HEK293T (cell line): Measurements from ENCODE around the gene NRG3.

Experiments
- ARNT ChIP-seq: fragments of 450-650 bp; IDR thresholded peaks from 2 replicates; pipeline ENCODE4 v1.6.1; 2017; ENCODE audit warnings: mild to moderate bottlenecking
- BHLHE40 ChIP-seq: fragments of 450-650 bp; IDR thresholded peaks from 2 replicates; pipeline ENCODE4 v1.6.1; 2016; ENCODE audit warnings: mild to moderate bottlenecking, moderate library complexity, borderline replicate concordance
- ELF4 ChIP-seq: fragments of 450-650 bp; IDR thresholded peaks from 2 replicates; pipeline ENCODE4 v1.6.1; 2017; ENCODE audit warnings: antibody characterized with exemption
- FOXK2 ChIP-seq: fragments of 450-650 bp; IDR thresholded peaks from 2 replicates; pipeline ENCODE4 v1.6.1; 2016; ENCODE audit warnings: mild to moderate bottlenecking
- HDGF ChIP-seq: fragments of 450-650 bp; IDR thresholded peaks from 2 replicates; pipeline ENCODE4 v1.6.1; 2017; ENCODE audit warnings: antibody characterized with exemption, borderline replicate concordance
- NFRKB ChIP-seq: fragments of 450-650 bp; IDR thresholded peaks from 2 replicates; pipeline ENCODE4 v1.6.1; 2016; ENCODE audit warnings: mild to moderate bottlenecking, moderate library complexity
- PKNOX1 ChIP-seq: fragments of 450-650 bp; IDR thresholded peaks from 2 replicates; pipeline ENCODE4 v1.6.1; 2016
- SP1 ChIP-seq: fragments of 450-650 bp; IDR thresholded peaks from 2 replicates; pipeline ENCODE4 v1.6.1; 2017
- SUZ12 ChIP-seq: fragments of 450-650 bp; IDR thresholded peaks from 2 replicates; pipeline ENCODE4 v1.6.1; 2016; ENCODE audit warnings: mild to moderate bottlenecking
- TARDBP ChIP-seq: fragments of 450-650 bp; IDR thresholded peaks from 2 replicates; pipeline ENCODE4 v1.6.1; 2016

DNA sequence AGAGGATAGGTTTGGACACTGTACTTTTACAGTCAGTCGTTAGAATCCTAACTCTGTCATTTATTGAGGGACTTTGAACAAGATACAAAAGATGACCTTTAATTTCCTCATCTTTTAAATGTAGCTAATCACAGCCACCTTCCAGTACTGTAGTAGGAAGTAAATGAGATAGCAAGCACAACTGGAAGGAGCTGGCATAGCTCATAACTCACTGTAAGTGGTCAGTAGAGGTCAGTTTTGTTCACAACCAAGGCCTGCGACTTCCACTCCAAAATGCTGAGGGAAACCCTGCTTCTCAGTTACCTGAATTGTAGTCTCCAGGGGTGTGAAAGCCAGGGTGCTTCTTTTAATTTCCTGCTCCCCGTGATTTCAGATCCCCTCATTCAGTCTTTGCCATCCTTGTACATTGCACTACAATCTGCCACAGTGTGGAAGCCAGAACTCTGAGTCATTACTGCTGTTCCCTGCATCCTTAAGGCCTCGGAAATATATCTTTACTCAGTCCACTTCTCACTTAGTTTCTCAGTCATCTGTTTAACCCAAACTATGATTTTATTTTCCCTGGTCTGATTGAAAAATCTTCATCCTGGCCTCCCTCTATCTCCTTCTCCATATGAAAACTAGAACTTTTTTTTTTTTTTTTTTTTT lies 361.2 kb downstream of the NRG3 start:
- TF ChIP-seq SP1 (no peak), NFRKB (no peak), ARNT (no peak), ELF4 (no peak), SUZ12 (no peak), BHLHE40 (no peak), TARDBP (no peak), HDGF (no peak), FOXK2 (no peak), PKNOX1 (no peak)
